DOHH2 (cell line): ENCODE data around the gene LOXHD1.

Experiments used
- EZH2phosphoT487 ChIP-seq: fragments of 200-600 bp; sonication (generic); IDR thresholded peaks from 2 replicates; pipeline ENCODE4 v1.6.1; 2017; ENCODE audit warnings: borderline replicate concordance, mild to moderate bottlenecking, antibody characterized with exemption, low read length, moderate library complexity, mixed read lengths
- TF ChIP-seq, protein P1 (sequence below): fragments of 200-600 bp; sonication (generic); IDR thresholded peaks from one replicate; pipeline ENCODE4 v1.5.1; 2014; ENCODE audit warnings: antibody characterized with exemption, mild to moderate bottlenecking, low read depth, low read length; ENCODE audit not compliant: poor library complexity, severe bottlenecking

DNA sequence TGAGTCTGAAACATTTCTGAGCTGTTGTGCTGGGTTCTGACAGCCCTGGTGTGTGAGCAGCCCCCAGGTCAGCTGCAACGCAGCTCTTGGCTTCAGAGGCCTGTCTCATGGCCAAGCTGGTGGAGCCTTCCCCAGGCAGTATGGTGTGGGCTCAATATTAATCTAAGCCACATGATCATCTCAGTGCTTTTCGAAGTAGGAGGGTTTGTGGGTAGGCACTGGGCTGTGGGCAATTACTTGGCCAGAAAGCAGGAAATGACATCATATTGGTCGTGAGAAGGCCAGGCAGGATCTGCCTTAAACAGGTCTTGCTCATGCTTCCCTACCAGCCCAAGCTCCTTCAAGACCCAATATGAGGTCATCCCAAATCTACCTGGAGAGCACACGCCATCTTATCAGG lies 26.9 kb downstream of the LOXHD1 start:
- no peak for TF ChIP-seq EZH2phosphoT487
- TF ChIP-seq, protein P1, sequence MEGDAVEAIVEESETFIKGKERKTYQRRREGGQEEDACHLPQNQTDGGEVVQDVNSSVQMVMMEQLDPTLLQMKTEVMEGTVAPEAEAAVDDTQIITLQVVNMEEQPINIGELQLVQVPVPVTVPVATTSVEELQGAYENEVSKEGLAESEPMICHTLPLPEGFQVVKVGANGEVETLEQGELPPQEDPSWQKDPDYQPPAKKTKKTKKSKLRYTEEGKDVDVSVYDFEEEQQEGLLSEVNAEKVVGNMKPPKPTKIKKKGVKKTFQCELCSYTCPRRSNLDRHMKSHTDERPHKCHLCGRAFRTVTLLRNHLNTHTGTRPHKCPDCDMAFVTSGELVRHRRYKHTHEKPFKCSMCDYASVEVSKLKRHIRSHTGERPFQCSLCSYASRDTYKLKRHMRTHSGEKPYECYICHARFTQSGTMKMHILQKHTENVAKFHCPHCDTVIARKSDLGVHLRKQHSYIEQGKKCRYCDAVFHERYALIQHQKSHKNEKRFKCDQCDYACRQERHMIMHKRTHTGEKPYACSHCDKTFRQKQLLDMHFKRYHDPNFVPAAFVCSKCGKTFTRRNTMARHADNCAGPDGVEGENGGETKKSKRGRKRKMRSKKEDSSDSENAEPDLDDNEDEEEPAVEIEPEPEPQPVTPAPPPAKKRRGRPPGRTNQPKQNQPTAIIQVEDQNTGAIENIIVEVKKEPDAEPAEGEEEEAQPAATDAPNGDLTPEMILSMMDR = no peak
